Glutamatergic neuron (in vitro differentiated cells): ENCODE data around the gene COL2A1. TPM values are rescaled to one million over a fixed set of nuclear protein-coding genes. Genes with fewer than 3 reads are reported as not detected.

Experiments
- DNase-seq: peaks from one replicate; pipeline ENCODE4 v3.0.0; 2022
- H3K27ac Mint-ChIP-seq: one replicate; pipeline ENCODE4 v1.8.0; 2020; ENCODE audit warnings: mild to moderate bottlenecking, mixed read lengths, inconsistent platforms; ENCODE audit not compliant: unreplicated experiment
- H3K27me3 Mint-ChIP-seq: one replicate; pipeline ENCODE4 v1.8.0; 2020; ENCODE audit warnings: mild to moderate bottlenecking, moderate library complexity, mixed read lengths, inconsistent platforms; ENCODE audit not compliant: unreplicated experiment
- H3K36me3 Mint-ChIP-seq: one replicate; pipeline ENCODE4 v1.8.0; 2020; ENCODE audit warnings: mild to moderate bottlenecking, mixed read lengths, inconsistent platforms; ENCODE audit not compliant: unreplicated experiment
- H3K4me1 Mint-ChIP-seq: one replicate; pipeline ENCODE4 v1.8.0; 2020; ENCODE audit warnings: mild to moderate bottlenecking, low read depth, mixed read lengths, inconsistent platforms; ENCODE audit not compliant: unreplicated experiment
- H3K4me3 Mint-ChIP-seq: one replicate; pipeline ENCODE4 v1.8.0; 2020; ENCODE audit warnings: mild to moderate bottlenecking, mixed read lengths, inconsistent platforms; ENCODE audit not compliant: unreplicated experiment
- H3K9me3 Mint-ChIP-seq: one replicate; pipeline ENCODE4 v1.8.0; 2020; ENCODE audit warnings: mild to moderate bottlenecking, moderate library complexity, mixed read lengths, inconsistent platforms; ENCODE audit not compliant: unreplicated experiment
- CTCF ChIP-seq: fragments of 200-600 bp; sonication (generic); IDR thresholded peaks from one replicate; pipeline ENCODE4 v1.5.0; 2021; ENCODE audit not compliant: partially characterized antibody, unreplicated experiment
- total RNA-seq: library from RNA; stranded (reverse); fragmentation: NEBNext Ultra II Directional; extraction: Animal tissue kit (Norgen Biotek cat#: 25700); gene quantifications from one replicate; pipeline ENCODE4 v1.2.1, GENCODE V29; 2021; ENCODE audit not compliant: unreplicated experiment

COL2A1 gene
- total RNA-seq, 1 donor from 2014 or later = 0.34 TPM

- Mint-ChIP-seq H3K36me3 (peaks cover 9% of the 10 kb centered on the region), H3K9me3 (peaks cover 5% of the 10 kb centered on the region), H3K27me3 (peaks cover 25% of the 10 kb centered on the region), H3K27ac (no peak overlapping the region), H3K4me1 (peaks cover 20% of the 10 kb centered on the region), H3K4me3 (no peak overlapping the region)
- TF ChIP-seq CTCF = no peak
- no peak for DNase-seq
These were observed 2.9 kb upstream of the COL2A1 start for GRCh38 chr12:48007206-48007605.

DNA sequence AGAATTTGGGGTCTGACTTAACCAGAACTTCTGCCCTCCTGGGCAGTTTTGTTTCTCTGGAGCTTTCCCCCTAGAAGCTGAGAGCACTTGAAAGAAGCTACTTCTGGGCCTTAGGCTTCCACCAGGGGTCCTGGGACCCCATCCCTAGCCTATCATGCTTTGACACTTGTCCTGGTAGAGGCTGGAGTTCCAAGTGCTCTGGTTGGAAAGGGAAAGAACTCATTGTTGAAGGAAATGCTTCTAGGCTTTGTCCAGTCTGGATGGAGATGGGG, 1.4 kb upstream of the COL2A1 start:
- no peak for DNase-seq
- TF ChIP-seq CTCF = no peak
- H3K27ac Mint-ChIP-seq = no peak overlapping the region
- H3K9me3 Mint-ChIP-seq = peaks cover 5% of the 10 kb centered on the region
- peaks cover 9% of the 10 kb centered on the region for H3K36me3 Mint-ChIP-seq
- H3K27me3 Mint-ChIP-seq = peaks cover 24% of the 10 kb centered on the region
- H3K4me1 Mint-ChIP-seq = peaks cover 17% of the 10 kb centered on the region
- H3K4me3 Mint-ChIP-seq = peak overlapping the region; percentile 43

- peak overlapping the region; percentile 43 for H3K4me3 Mint-ChIP-seq
- TF ChIP-seq CTCF = no peak
- H3K27ac Mint-ChIP-seq = no peak overlapping the region
- H3K9me3 Mint-ChIP-seq = peaks cover 7% of the 10 kb centered on the region
- peaks cover 27% of the 10 kb centered on the region for H3K27me3 Mint-ChIP-seq
- H3K4me1 Mint-ChIP-seq = peaks cover 16% of the 10 kb centered on the region
- no peak for DNase-seq
- peaks cover 9% of the 10 kb centered on the region for H3K36me3 Mint-ChIP-seq
These were observed 899 bp upstream of the COL2A1 start for GRCh38 chr12:48005001-48005749.

DNA sequence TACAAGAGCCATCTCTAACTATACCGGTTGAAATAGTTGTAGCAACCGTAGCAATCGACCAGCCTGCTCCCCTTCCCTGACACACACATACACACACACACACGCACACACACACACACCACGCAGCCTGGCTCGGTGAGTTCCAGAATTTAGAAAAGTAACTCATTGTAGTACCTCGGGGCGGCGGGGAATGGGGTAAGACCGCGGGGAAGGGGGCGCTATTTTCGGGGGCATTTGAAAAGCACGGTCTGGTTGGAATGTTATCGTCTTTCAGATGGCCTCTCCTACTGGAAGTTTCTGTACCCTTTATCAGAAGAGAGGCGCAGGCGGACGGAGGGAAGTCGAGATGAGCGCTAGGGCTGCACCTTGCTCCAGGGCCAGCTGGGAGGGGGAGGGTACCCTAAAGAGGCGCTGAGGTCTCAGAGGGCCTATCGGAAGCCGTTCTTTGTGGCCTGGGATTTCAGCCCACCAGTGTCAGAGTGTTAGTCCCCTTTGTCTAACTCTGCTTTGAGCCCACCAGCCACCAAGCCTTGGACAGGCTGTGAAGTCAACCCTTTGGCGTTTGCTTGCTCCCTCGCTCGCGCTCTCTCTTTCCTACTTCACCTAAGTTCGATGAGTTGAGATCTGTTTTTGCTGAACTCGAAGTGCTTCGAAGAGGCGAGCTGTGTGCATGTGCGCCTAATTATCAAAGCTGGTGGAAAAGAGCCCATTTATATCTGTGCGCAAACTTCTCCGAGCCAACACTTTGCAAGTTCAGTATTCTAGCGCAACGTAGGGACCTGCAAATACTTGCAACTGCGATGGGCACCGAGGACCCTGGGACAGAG, 837 bp downstream of the COL2A1 start:
- H3K9me3 Mint-ChIP-seq = peaks cover 5% of the 10 kb centered on the region
- TF ChIP-seq CTCF = no peak
- H3K4me1 Mint-ChIP-seq = peaks cover 16% of the 10 kb centered on the region
- DNase-seq = no peak
- H3K27me3 Mint-ChIP-seq = peaks cover 29% of the 10 kb centered on the region
- H3K27ac Mint-ChIP-seq = no peak overlapping the region
- peaks cover 4% of the 10 kb centered on the region for H3K36me3 Mint-ChIP-seq
- peak overlapping the region; percentile 94 for H3K4me3 Mint-ChIP-seq

DNA sequence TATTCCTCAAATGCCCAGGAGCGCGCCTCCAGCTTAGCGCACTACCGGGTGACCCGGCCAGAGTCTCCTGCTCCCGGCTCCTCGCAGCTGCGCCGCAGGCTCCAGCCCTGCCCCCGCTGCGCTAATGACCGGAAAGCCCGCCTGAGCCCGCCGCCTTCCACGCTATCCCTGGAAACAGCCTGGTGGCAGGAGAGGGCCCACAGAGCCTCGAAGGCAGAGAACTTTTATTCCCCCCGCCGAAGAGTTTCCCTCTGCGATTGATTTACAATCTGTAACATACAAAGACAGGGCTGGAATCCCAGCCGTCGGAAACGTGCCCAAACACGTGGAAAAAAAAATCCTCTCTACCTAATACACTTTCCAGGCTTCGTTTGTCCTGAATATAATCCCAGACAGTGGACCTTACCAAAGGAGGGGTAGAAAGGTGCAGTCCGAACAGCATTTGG, 1.5 kb downstream of the COL2A1 start:
- peak; percentile 77 for DNase-seq
- Mint-ChIP-seq H3K9me3 (peaks cover 5% of the 10 kb centered on the region), H3K27ac (no peak overlapping the region), H3K36me3 (peaks cover 4% of the 10 kb centered on the region), H3K4me3 (peak overlapping the region; percentile 94), H3K4me1 (peaks cover 16% of the 10 kb centered on the region), H3K27me3 (peaks cover 27% of the 10 kb centered on the region)
- no peak for TF ChIP-seq CTCF
